ENCODE data around the gene PACSIN1.

PACSIN1 gene

DNA sequence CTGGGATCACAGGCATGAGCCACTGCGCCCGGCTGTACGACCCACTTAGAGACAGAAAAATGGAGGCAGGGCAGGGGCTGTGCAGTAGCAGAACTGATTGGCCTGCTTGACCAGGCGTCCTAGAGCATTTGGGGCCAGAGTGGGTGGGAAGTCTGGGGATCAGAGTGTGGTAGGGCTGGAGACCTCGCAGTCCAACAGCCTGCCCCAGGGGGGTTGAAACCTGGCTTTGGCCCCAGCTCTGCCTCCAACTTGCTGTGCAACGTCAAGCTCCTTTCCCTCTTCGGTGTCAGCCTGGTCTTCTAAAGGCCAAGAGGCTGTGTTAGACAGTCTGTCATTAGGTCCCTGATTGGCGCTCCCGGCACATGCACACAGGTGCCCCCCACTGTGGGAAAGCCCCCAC is 105.5 kb downstream of the PACSIN1 start:
- H3K27ac Mint-ChIP-seq: no peak overlapping the region
- no peak overlapping the region for H3K4me3 Mint-ChIP-seq
- no peaks in the 10 kb centered on the region for H3K27me3 Mint-ChIP-seq
- H3K4me1 Mint-ChIP-seq (ENCODE audit: low read depth): no peaks in the 10 kb centered on the region
- H3K36me3 Mint-ChIP-seq: no peaks in the 10 kb centered on the region
- no peaks in the 10 kb centered on the region for H3K9me3 Mint-ChIP-seq (ENCODE audit: low read depth)

DNA sequence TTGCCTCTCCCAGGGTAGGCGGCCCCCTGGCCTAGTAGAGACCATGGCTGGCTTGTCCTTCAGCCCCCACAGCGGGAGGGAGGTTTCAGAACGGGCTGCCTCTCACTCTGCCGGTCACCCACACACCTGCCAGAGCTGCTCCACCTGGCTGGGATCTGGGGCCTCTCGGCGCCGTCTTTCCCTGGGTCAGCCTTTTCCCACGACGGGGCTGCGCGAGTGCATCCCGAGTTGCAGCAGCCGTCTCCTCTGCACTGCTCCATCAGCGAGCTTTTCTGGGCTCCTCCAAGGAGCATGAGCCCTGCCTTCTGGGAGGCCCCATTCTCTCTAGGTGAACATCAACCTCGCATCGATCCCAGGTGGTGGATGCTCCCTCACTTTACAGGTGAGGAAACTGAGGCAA is 106.1 kb downstream of the PACSIN1 start:
- Mint-ChIP-seq H3K4me3 (no peak overlapping the region), H3K36me3 (no peaks in the 10 kb centered on the region), H3K27ac (no peak overlapping the region), H3K4me1 (ENCODE audit: low read depth) (no peaks in the 10 kb centered on the region), H3K9me3 (ENCODE audit: low read depth) (no peaks in the 10 kb centered on the region), H3K27me3 (no peaks in the 10 kb centered on the region)

DNA sequence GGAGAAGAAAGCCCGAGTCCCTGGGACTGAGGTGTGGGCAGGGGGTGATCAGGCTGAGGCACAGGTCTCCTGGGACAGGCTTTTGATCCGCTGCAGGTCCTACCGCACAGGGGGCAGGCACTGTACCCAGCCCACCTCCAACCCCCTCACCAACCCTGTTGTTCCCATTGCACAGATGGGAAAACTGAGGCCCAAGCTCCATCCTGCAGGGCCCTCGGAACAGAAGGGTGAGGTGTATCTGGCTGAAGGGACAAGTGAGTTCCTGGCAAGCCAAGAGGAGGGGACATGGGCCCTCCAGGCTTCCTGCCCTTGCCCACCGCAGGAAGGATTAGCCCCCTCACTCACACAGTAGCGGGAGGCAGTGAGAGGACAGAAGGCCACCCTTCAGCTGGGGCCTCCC is 106.7 kb downstream of the PACSIN1 start:
- Mint-ChIP-seq H3K27me3 (no peaks in the 10 kb centered on the region), H3K36me3 (no peaks in the 10 kb centered on the region), H3K27ac (no peak overlapping the region), H3K4me3 (no peak overlapping the region), H3K4me1 (ENCODE audit: low read depth) (no peaks in the 10 kb centered on the region), H3K9me3 (ENCODE audit: low read depth) (no peaks in the 10 kb centered on the region)

DNA sequence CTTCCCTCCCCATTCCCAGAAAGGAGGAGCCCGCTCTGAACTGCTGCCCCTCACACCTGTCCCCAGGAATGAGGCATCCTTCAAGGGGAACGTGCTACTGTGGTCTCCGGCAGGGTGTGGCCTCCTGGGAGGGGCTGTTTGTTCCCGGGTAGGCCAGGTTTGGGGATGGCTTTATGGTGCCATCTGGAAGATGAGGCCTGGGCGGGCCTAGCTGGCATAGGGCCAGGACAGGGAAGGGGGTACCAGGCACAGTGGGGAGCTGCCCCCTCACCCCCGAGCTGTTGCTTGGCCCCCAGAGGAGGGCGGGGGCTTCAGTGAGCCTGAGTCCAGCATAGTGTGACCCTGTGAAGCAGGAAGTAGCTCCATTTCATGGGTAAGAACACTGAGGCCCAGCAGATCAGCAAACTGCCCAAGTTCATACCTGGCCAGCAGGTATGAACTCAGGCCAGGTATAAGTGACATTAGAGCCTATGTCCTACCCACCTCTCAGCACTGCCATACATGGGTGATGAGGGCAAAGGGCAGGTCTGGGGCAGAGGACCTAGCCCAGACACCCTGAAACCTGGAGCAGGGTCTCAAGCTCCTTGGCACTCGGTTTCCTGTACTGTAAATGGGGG is 107.8 kb downstream of the PACSIN1 start:
- Mint-ChIP-seq H3K36me3 (no peaks in the 10 kb centered on the region), H3K4me1 (ENCODE audit: low read depth) (no peaks in the 10 kb centered on the region), H3K4me3 (no peak overlapping the region), H3K27ac (no peak overlapping the region), H3K9me3 (ENCODE audit: low read depth) (no peaks in the 10 kb centered on the region), H3K27me3 (no peaks in the 10 kb centered on the region)

GRCh38 chr6:34574647-34575293 is 108.9 kb downstream of the PACSIN1 start:
- Mint-ChIP-seq H3K9me3 (ENCODE audit: low read depth) (no peaks in the 10 kb centered on the region), H3K27me3 (no peaks in the 10 kb centered on the region), H3K27ac (no peak overlapping the region), H3K36me3 (no peaks in the 10 kb centered on the region), H3K4me3 (no peak overlapping the region), H3K4me1 (ENCODE audit: low read depth) (no peaks in the 10 kb centered on the region)

GRCh38 chr6:34575326-34575725 is 109.5 kb downstream of the PACSIN1 start:
- Mint-ChIP-seq H3K4me3 (no peak overlapping the region), H3K27ac (no peak overlapping the region), H3K36me3 (no peaks in the 10 kb centered on the region), H3K9me3 (ENCODE audit: low read depth) (no peaks in the 10 kb centered on the region), H3K27me3 (no peaks in the 10 kb centered on the region), H3K4me1 (ENCODE audit: low read depth) (no peaks in the 10 kb centered on the region)

DNA sequence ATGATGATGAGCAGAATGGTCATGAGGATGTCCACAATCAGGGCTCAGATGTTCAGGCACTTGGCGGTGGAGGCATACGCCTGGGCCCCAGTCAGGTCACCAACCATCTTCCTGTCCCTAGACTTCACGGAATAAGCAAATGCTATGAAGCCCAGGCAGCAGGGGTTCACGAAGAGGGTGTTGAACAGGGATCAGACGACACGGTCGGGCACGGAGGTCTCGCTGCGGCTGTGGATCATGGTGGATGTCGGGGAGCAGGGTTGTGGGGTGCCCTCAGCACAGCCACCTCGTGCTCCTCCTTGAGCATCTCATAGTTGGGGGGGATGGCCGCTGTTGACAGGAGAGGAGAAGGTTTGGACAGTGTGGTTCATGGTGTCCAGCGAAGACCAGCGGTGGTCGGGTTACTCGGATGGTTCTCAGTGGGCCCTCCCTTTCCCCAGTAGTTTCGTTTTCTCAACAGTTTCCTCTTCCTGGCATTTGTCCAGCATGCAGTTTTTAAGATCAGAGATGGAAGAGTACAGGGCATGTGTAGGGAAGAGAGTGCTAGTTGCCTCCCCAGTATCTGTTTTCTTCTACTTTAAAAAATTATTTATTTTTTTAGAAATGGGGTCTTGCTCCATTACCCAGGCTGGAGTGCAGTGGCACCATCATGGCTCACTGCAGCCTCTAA is 110.5 kb downstream of the PACSIN1 start:
- H3K27me3 Mint-ChIP-seq: no peaks in the 10 kb centered on the region
- no peaks in the 10 kb centered on the region for H3K9me3 Mint-ChIP-seq (ENCODE audit: low read depth)
- H3K4me1 Mint-ChIP-seq (ENCODE audit: low read depth): no peaks in the 10 kb centered on the region
- H3K36me3 Mint-ChIP-seq: no peaks in the 10 kb centered on the region
- no peak overlapping the region for H3K4me3 Mint-ChIP-seq
- no peak overlapping the region for H3K27ac Mint-ChIP-seq

DNA sequence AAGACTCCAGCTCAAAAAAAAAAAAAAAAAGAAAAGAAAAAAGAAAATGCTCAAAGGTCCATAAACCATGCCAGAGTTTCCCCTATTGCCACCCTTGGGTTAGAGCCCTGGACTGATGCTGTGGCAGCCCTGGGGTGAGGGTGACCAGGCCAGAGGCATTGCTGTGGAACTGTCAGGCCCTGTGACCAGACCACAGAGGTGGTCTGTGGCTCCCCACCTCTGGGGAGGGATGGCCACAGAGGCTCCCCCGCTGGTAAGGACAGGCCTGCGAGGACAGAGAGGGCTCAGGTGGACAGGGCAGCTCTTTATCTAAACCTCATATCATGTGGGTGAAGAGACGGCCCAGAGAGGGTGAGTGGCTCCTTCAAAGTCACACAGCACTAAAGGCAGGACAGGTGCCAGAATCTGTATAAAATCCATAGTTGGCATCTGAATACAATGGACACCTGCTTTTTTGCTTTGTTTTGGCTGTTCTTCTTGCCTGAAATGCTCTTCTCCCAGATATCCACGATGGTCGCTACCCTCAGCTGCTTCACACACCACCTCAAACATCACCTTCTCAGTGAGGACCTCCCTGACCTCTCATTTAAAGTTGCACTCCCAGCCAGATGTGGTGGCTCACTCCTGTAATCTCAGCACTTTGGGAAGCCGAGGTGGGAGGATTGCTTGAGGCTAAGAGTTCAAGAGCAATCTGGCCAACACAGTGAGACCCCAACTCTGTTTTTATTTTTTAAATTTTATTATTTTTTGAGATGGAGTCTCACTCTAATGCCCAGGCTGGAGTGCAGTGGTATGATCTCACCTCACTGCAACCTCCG is 112.8 kb downstream of the PACSIN1 start:
- Mint-ChIP-seq H3K9me3 (ENCODE audit: low read depth) (no peaks in the 10 kb centered on the region), H3K27me3 (no peaks in the 10 kb centered on the region), H3K36me3 (no peaks in the 10 kb centered on the region), H3K27ac (no peak overlapping the region), H3K4me3 (no peak overlapping the region), H3K4me1 (ENCODE audit: low read depth) (no peaks in the 10 kb centered on the region)

- H3K36me3 Mint-ChIP-seq: no peaks in the 10 kb centered on the region
- H3K27me3 Mint-ChIP-seq: no peaks in the 10 kb centered on the region
- no peak overlapping the region for H3K27ac Mint-ChIP-seq
- no peaks in the 10 kb centered on the region for H3K9me3 Mint-ChIP-seq (ENCODE audit: low read depth)
- no peaks in the 10 kb centered on the region for H3K4me1 Mint-ChIP-seq (ENCODE audit: low read depth)
- no peak overlapping the region for H3K4me3 Mint-ChIP-seq
Observed at GRCh38 chr6:34580707-34581560, 115.1 kb downstream of the PACSIN1 start.

DNA sequence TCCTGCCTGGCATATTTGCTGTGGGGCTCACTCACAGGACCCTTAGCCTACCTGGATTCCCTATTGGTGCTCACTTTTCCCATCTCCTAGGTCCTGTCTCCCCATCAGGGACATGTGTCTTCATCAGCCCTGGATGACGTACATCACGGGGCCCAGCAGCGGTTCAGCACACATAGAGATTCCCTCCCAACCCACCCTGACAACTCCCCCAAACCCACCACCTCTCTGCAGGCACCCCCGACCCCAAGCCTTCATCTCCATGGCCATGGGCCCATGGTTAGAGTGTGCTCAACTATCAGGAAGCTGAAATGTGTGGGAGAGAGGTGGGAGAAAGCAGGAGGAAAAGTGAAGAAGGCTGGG is 115.7 kb downstream of the PACSIN1 start:
- Mint-ChIP-seq H3K36me3 (no peaks in the 10 kb centered on the region), H3K27ac (no peak overlapping the region), H3K27me3 (no peaks in the 10 kb centered on the region), H3K9me3 (ENCODE audit: low read depth) (no peaks in the 10 kb centered on the region), H3K4me1 (ENCODE audit: low read depth) (no peaks in the 10 kb centered on the region), H3K4me3 (no peak overlapping the region)

GRCh38 chr6:34583461-34583860 is 117.6 kb downstream of the PACSIN1 start:
- no peak overlapping the region for H3K4me3 Mint-ChIP-seq
- no peak overlapping the region for H3K27ac Mint-ChIP-seq
- no peaks in the 10 kb centered on the region for H3K36me3 Mint-ChIP-seq
- H3K4me1 Mint-ChIP-seq (ENCODE audit: low read depth): no peaks in the 10 kb centered on the region
- no peaks in the 10 kb centered on the region for H3K9me3 Mint-ChIP-seq (ENCODE audit: low read depth)
- H3K27me3 Mint-ChIP-seq: no peaks in the 10 kb centered on the region

- H3K27ac Mint-ChIP-seq: peak overlapping the region; percentile 34
- no peak overlapping the region for H3K4me3 Mint-ChIP-seq
Observed at GRCh38 chr6:34583861-34584604, 118.2 kb downstream of the PACSIN1 start.

GRCh38 chr6:34584694-34585093 is 118.8 kb downstream of the PACSIN1 start:
- no peaks in the 10 kb centered on the region for H3K9me3 Mint-ChIP-seq (ENCODE audit: low read depth)
- H3K36me3 Mint-ChIP-seq: no peaks in the 10 kb centered on the region
- peak overlapping the region; percentile 11 for H3K27ac Mint-ChIP-seq
- H3K4me3 Mint-ChIP-seq: no peak overlapping the region
- H3K4me1 Mint-ChIP-seq (ENCODE audit: low read depth): no peaks in the 10 kb centered on the region
- no peaks in the 10 kb centered on the region for H3K27me3 Mint-ChIP-seq

More at GRCh38 chr6:34583861-34584604, 118.2 kb downstream of the PACSIN1 start:
- no peaks in the 10 kb centered on the region for H3K27me3 Mint-ChIP-seq
- H3K4me1 Mint-ChIP-seq (ENCODE audit: low read depth): no peaks in the 10 kb centered on the region
- H3K9me3 Mint-ChIP-seq (ENCODE audit: low read depth): no peaks in the 10 kb centered on the region
- no peaks in the 10 kb centered on the region for H3K36me3 Mint-ChIP-seq

Data from activated naive CD8-positive, alpha-beta T cell (primary cell).